Caco-2 (cell line): Measurements from ENCODE around the gene TMEM82. TPM values are rescaled to one million over a fixed set of nuclear protein-coding genes. Genes with fewer than 3 reads are reported as not detected.

Experiments
- Bru-seq: library from RNA; stranded (reverse); fragments of 400-500 nt; gene quantifications from one replicate; lab custom pipeline; 2021; lab: Mats Ljungman, UMichigan
- BruChase-seq, 2 experiments: library from RNA; stranded (reverse); fragments of 400-500 nt; gene quantifications; one replicate each; lab custom pipeline; 2021; lab: Mats Ljungman, UMichigan
- BruUV-seq: library from RNA; stranded (reverse); fragments of 400-500 nt; replicated peaks from 2 replicates; lab custom pipeline; 2021; lab: Mats Ljungman, UMichigan
- CTCF ChIA-PET: fragments of 300-600 bp; sonication (Branson Sonifier 250); formaldehyde crosslinking; loops from one replicate; lab custom pipeline; 2022; ENCODE audit warnings: antibody characterized with exemption; lab: Charles Lee
- POLR2A ChIA-PET: fragments of 300-600 bp; sonication (Branson Sonifier 250); formaldehyde crosslinking; loops from one replicate; lab custom pipeline; 2022; ENCODE audit warnings: antibody characterized with exemption; lab: Charles Lee
- DNase-seq, 2 experiments: peaks; one replicate each; pipeline versions ENCODE4 v3.0.0 to v3.0.0-alpha.2; 2020 to 2022
- H3K27me3 ChIP-seq: replicated peaks from 2 replicates; pipeline ENCODE4 v1.6.0; 2011; ENCODE audit warnings: low read length; ENCODE audit not compliant: control insufficient read depth, insufficient read depth
- H3K36me3 ChIP-seq: 2 replicates; pipeline ENCODE4 v1.5.1; 2011; ENCODE audit warnings: low read length; ENCODE audit not compliant: control insufficient read depth, insufficient read depth
- H3K4me1 ChIP-seq: fragments of 250-450 bp; sonication (Bioruptor Pico); 2 replicates; pipeline ENCODE4 v1.5.1; 2020; ENCODE audit warnings: mild to moderate bottlenecking
- H3K4me3 ChIP-seq: 2 replicates; pipeline ENCODE4 v1.5.1; 2011; ENCODE audit warnings: low read depth, mild to moderate bottlenecking, control low read depth, low read length
- H3K9me3 ChIP-seq: fragments of 250-450 bp; sonication (Bioruptor Pico); 2 replicates; pipeline ENCODE4 v1.5.1; 2020; ENCODE audit warnings: mild to moderate bottlenecking, moderate library complexity
- H3K27ac Mint-ChIP-seq: one replicate; pipeline ENCODE4 v1.8.0; 2022; ENCODE audit warnings: mixed read lengths; ENCODE audit not compliant: unreplicated experiment
- H3K27me3 Mint-ChIP-seq: one replicate; pipeline ENCODE4 v1.8.0; 2022; ENCODE audit warnings: mixed read lengths; ENCODE audit not compliant: insufficient read depth, unreplicated experiment
- H3K36me3 Mint-ChIP-seq: one replicate; pipeline ENCODE4 v1.8.0; 2022; ENCODE audit warnings: mild to moderate bottlenecking, mixed read lengths; ENCODE audit not compliant: insufficient read depth, unreplicated experiment
- H3K4me1 Mint-ChIP-seq: one replicate; pipeline ENCODE4 v1.8.0; 2022; ENCODE audit warnings: low read depth, mixed read lengths; ENCODE audit not compliant: unreplicated experiment
- H3K4me3 Mint-ChIP-seq: one replicate; pipeline ENCODE4 v1.8.0; 2022; ENCODE audit warnings: mild to moderate bottlenecking, moderate library complexity, mixed read lengths; ENCODE audit not compliant: unreplicated experiment
- H3K9me3 Mint-ChIP-seq: one replicate; pipeline ENCODE4 v1.8.0; 2022; ENCODE audit warnings: mixed read lengths; ENCODE audit not compliant: unreplicated experiment
- intact Hi-C: fragments of 100-400 bp; cut with micrococcal nuclease; formaldehyde crosslinking; loops from one replicate; pipeline ENCODE4 v1.10.0; 2022; ENCODE audit not compliant: unreplicated experiment
- long read RNA-seq: library from polyadenylated mRNA; stranded (forward); transcript quantifications from one replicate; pipeline ENCODE4 v2.0.0, GENCODE V29; 2022
- total RNA-seq: library from RNA; stranded (reverse); gene quantifications from 2 replicates; pipeline ENCODE4 v1.2.3, GENCODE V29; 2022
- TF ChIP-seq, protein P1 (sequence below), 2 experiments: fragments of 200-600 bp in 1 of 2; IDR thresholded peaks; 1 replicate in 1 of 2; 2 replicates in 1 of 2; pipeline versions ENCODE4 v1.5.1 to v1.8.0; 2011 to 2022; ENCODE audit warnings: antibody characterized with exemption in 1 of 2, control low read depth in 1 of 2, inconsistent platforms in 1 of 2, low read depth in 1 of 2, low read length in 1 of 2, mild to moderate bottlenecking in 1 of 2, moderate library complexity in 1 of 2; ENCODE audit not compliant: insufficient read depth in 1 of 2, severe bottlenecking in 1 of 2, unreplicated experiment in 1 of 2

Gene TMEM82
- 2.7 and 3.5 TPM in 2 replicates for total RNA-seq
- Bru-seq, nascent RNA: percentile 42 among the genes with signal in this experiment
- BruChase-seq, experiment 1, labeled RNA remaining after a 2-hour chase: percentile 35 among the genes with signal in this experiment
- percentile 34 among the genes with signal in this experiment for BruChase-seq, experiment 2, labeled RNA remaining after a 6-hour chase
- long read RNA-seq, transcript TMEM82-201 (6 exons, 1,520 nt): major isoform, 9 of 13 reads
- long read RNA-seq, partial matches to known transcripts: 3 of 13 reads
- long read RNA-seq, other reads (novel, unspliced or antisense): 1 of 13 reads

DNA sequence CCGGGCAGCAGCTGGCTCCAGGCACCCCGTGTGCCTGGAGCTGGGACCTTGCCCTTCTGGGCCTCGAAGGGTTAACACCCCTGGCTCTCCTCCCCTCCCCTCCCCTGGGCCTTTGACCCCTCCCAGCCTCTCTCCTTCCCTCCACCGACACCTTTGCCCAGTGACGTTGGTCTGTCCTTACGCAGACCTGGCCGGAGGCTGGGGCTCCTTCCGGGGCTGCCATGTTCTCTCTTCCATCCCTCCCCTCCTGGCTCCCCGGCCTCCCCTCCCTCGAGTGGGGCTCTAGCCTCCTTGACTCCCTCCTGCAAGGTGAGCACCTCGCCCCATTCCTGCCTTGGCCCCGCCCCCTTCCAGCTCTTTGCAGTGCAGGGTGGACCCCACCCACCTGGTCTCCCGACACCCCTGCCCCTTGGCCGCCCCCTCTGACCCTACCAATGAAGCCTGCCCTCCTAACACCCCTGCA lies at the start of gene TMEM82:
Gene TMEM82, plus strand, starts transcription at position 161 of the 463 bp plus-strand sequence. Its CDS starts 61 bp downstream, at position 222.
- TF ChIP-seq, protein P1, sequence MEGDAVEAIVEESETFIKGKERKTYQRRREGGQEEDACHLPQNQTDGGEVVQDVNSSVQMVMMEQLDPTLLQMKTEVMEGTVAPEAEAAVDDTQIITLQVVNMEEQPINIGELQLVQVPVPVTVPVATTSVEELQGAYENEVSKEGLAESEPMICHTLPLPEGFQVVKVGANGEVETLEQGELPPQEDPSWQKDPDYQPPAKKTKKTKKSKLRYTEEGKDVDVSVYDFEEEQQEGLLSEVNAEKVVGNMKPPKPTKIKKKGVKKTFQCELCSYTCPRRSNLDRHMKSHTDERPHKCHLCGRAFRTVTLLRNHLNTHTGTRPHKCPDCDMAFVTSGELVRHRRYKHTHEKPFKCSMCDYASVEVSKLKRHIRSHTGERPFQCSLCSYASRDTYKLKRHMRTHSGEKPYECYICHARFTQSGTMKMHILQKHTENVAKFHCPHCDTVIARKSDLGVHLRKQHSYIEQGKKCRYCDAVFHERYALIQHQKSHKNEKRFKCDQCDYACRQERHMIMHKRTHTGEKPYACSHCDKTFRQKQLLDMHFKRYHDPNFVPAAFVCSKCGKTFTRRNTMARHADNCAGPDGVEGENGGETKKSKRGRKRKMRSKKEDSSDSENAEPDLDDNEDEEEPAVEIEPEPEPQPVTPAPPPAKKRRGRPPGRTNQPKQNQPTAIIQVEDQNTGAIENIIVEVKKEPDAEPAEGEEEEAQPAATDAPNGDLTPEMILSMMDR (IDR thresholded peaks at IDR 0.05; ENCODE audit: insufficient read depth in 1 of 2, low read depth in 1 of 2, low read length in 1 of 2, severe bottlenecking in 1 of 2, unreplicated experiment in 1 of 2): no peak
- DNase-seq: peak; percentile 76 to 90
- Histone ChIP-seq H3K27me3 (no peaks in the 10 kb centered on the region), H3K9me3 (no peaks in the 10 kb centered on the region), H3K4me1 (peaks cover 17% of the 10 kb centered on the region), H3K4me3 (peak within 1 kb of the TSS; percentile 38), H3K36me3 (no peaks in the 10 kb centered on the region)
- POLR2A ChIA-PET: no interaction called here
- Mint-ChIP-seq H3K36me3 (peaks cover 7% of the 10 kb centered on the region), H3K4me3 (peak within 1 kb of the TSS; percentile 69), H3K27ac (peak within 1 kb of the TSS; percentile 82), H3K9me3 (no peaks in the 10 kb centered on the region), H3K27me3 (no peaks in the 10 kb centered on the region), H3K4me1 (peaks cover 7% of the 10 kb centered on the region)
- no TSS peak for BruUV-seq
- CTCF ChIA-PET: interaction anchor here (0.5 to 1.5 kb wide), 3 partner anchors 50 to 215 kb away, joined by 4 to 8 read pairs (median 7); no protein-coding TSS in a partner anchor
- intact Hi-C loops: loop anchor here (10.0 kb wide), 1 partner anchor 58 kb away; the partner anchor contains the start of gene PLEKHM2

- Mint-ChIP-seq H3K27me3 (no peaks in the 10 kb centered on the region), H3K9me3 (no peaks in the 10 kb centered on the region), H3K36me3 (no peaks in the 10 kb centered on the region), H3K27ac (no peak overlapping the region), H3K4me1 (no peaks in the 10 kb centered on the region), H3K4me3 (no peak overlapping the region)
- BruUV-seq: no TSS peak
- ChIA-PET CTCF (no interaction called here), POLR2A (no interaction called here)
- H3K4me1 ChIP-seq: no peaks in the 10 kb centered on the region
- intact Hi-C loops: no loop called here
- no peak for DNase-seq
- TF ChIP-seq, protein P1 (IDR thresholded peaks at IDR 0.05; ENCODE audit: insufficient read depth in 1 of 2, low read depth in 1 of 2, low read length in 1 of 2, severe bottlenecking in 1 of 2, unreplicated experiment in 1 of 2): no peak
- no peaks in the 10 kb centered on the region for H3K36me3 ChIP-seq
- H3K9me3 ChIP-seq: no peaks in the 10 kb centered on the region
- no peaks in the 10 kb centered on the region for H3K27me3 ChIP-seq
- no peak overlapping the region for H3K4me3 ChIP-seq
Observed at GRCh38 chr1:15693371-15693770, 48.9 kb upstream of the TMEM82 start.

- Mint-ChIP-seq H3K27me3 (no peaks in the 10 kb centered on the region), H3K36me3 (no peaks in the 10 kb centered on the region), H3K9me3 (no peaks in the 10 kb centered on the region), H3K4me3 (no peak overlapping the region), H3K27ac (no peak overlapping the region), H3K4me1 (no peaks in the 10 kb centered on the region)
- BruUV-seq: no TSS peak
- no peaks in the 10 kb centered on the region for H3K27me3 ChIP-seq
- intact Hi-C loops: no loop called here
- no peak overlapping the region for H3K4me3 ChIP-seq
- H3K9me3 ChIP-seq: no peaks in the 10 kb centered on the region
- no peaks in the 10 kb centered on the region for H3K36me3 ChIP-seq
- ChIA-PET CTCF (no interaction called here), POLR2A (interaction anchor here (0.6 kb wide), 1 partner anchor 81 kb away, joined by 3 read pairs; no protein-coding TSS in a partner anchor)
- H3K4me1 ChIP-seq: no peaks in the 10 kb centered on the region
- DNase-seq: no peak
- TF ChIP-seq, protein P1 (IDR thresholded peaks at IDR 0.05; ENCODE audit: insufficient read depth in 1 of 2, low read depth in 1 of 2, low read length in 1 of 2, severe bottlenecking in 1 of 2, unreplicated experiment in 1 of 2): no peak
Observed at GRCh38 chr1:15696956-15697521, 45.3 kb upstream of the TMEM82 start.
